ENCODE data around the gene RNF128. TPM values are rescaled to one million over a fixed set of nuclear protein-coding genes. Genes with fewer than 3 reads are reported as not detected.
"Not testable (repeated sequence)": the region's sequence is repeated elsewhere in the genome, so short reads cannot be mapped to it uniquely, and the experiment has no call there.

RNF128 gene
- polyA plus RNA-seq, 3 donors, result 9.1 to 12.7 (median 10.8) TPM

- no peak for DNase-seq (ENCODE audit: extremely low read depth in 1 of 11, low read depth in 9 of 11, low spot score in 4 of 11)
These were observed 5.1 kb downstream of the RNF128 start for GRCh38 chrX:106731590-106731989.

GRCh38 chrX:106734827-106735226 lies 8.3 kb downstream of the RNF128 start:
- no peak for DNase-seq (ENCODE audit: extremely low read depth in 1 of 11, low read depth in 9 of 11, low spot score in 4 of 11)

GRCh38 chrX:106740193-106740780 lies 13.8 kb downstream of the RNF128 start:
- DNase-seq (ENCODE audit: extremely low read depth in 1 of 11, low read depth in 9 of 11, low spot score in 4 of 11), result no peak

GRCh38 chrX:106742193-106742592 lies 15.7 kb downstream of the RNF128 start:
- no peak for DNase-seq (ENCODE audit: extremely low read depth in 1 of 11, low read depth in 9 of 11, low spot score in 4 of 11)

DNA sequence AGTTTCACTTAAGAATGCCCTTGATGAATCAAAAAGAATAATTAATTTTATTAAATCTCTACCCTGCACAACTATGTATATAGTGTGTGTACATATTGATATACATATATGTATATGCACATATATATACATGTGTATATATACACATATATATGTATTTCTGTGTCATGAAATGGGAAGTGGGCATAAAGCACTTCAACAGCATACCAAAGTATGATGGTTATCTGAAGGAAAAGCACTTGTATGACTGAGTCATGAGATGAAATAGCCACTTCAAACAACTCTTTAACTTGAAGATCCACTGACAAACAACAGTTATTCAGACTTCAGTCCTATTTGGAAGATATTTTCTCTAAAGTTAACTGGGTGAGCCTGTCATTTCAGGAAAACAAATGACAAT lies 16.3 kb downstream of the RNF128 start:
- no peak for DNase-seq (ENCODE audit: extremely low read depth in 1 of 11, low read depth in 9 of 11, low spot score in 4 of 11)

- DNase-seq (ENCODE audit: extremely low read depth in 1 of 11, low read depth in 9 of 11, low spot score in 4 of 11), result no peak
These were observed 21.9 kb downstream of the RNF128 start for GRCh38 chrX:106748377-106748776.

DNA sequence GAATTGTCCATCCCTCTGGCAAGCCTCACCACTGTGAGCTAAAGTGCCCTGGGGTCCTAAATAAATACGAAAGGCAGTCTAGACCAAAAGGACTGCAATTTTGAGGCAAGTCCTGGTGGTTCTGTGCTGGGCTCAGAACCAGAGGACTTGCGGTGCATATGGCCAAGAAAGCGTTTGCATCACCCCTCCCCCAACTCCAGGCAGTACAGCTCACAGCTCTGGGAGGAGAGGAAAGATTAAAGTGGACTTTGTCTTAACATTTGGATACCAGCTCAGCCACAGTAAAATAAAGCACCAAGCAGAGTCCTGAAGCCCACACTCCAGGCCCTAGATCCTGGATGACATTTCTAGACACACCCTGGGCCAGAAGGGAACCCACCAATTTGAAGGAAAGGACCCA lies 24.9 kb downstream of the RNF128 start:
- DNase-seq (ENCODE audit: extremely low read depth in 1 of 11, low read depth in 9 of 11, low spot score in 4 of 11), result no peak

- no peak for DNase-seq (ENCODE audit: extremely low read depth in 1 of 11, low read depth in 9 of 11, low spot score in 4 of 11)
These were observed 25.7 kb downstream of the RNF128 start for GRCh38 chrX:106752101-106752678.

GRCh38 chrX:106769288-106769687 lies 42.8 kb downstream of the RNF128 start:
- not testable (repeated sequence) for DNase-seq (ENCODE audit: extremely low read depth in 1 of 11, low read depth in 9 of 11, low spot score in 4 of 11)

DNA sequence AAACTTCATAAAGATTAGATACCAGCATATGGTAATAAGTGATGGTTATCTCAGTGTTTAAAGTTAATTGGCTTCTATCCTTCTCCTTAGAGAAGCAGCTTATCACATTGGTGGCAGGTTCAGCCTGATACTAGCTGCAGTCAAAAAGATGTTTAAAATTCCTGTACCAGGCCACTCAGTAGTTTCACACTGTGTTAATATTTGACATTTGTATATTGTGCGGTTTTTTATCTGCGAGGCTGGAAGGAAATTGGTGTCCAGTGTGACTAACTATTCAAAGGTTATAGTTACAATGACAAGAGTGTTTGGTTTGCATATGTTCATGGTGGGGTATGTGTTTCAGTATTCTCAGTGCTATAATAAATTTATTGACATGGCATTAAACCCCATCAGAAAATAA lies 48.5 kb downstream of the RNF128 start:
- DNase-seq (ENCODE audit: extremely low read depth in 1 of 11, low read depth in 9 of 11, low spot score in 4 of 11), result no peak

GRCh38 chrX:106780264-106780663 lies 53.8 kb downstream of the RNF128 start:
- no peak for DNase-seq (ENCODE audit: extremely low read depth in 1 of 11, low read depth in 9 of 11, low spot score in 4 of 11)

GRCh38 chrX:106780664-106781377 lies 54.3 kb downstream of the RNF128 start:
- DNase-seq (ENCODE audit: extremely low read depth in 1 of 11, low read depth in 9 of 11, low spot score in 4 of 11), result no peak

GRCh38 chrX:106783716-106784115 lies 57.2 kb downstream of the RNF128 start:
- no peak for DNase-seq (ENCODE audit: extremely low read depth in 1 of 11, low read depth in 9 of 11, low spot score in 4 of 11)

GRCh38 chrX:106791495-106791894 lies 65.0 kb downstream of the RNF128 start:
- DNase-seq (ENCODE audit: extremely low read depth in 1 of 11, low read depth in 9 of 11, low spot score in 4 of 11), result no peak

DNA sequence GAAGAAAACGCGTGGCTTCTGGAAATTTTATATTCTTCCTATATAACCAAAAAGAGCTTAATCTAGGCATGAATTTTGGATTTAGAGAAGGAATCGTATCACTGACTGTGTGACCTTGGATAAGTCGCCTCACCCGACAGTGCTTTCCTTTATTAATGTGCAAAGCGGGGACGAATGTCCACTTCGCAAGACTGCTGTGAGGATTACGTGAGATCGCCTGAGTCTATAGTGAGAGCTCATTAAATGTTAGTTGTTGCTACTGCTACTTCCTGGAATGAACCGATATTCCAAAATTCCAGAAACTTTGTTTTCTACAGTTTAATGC lies 75.5 kb downstream of the RNF128 start:
- DNase-seq (ENCODE audit: extremely low read depth in 1 of 11, low read depth in 9 of 11, low spot score in 4 of 11), result peak in 1 of 11 donors; percentile 1

DNA sequence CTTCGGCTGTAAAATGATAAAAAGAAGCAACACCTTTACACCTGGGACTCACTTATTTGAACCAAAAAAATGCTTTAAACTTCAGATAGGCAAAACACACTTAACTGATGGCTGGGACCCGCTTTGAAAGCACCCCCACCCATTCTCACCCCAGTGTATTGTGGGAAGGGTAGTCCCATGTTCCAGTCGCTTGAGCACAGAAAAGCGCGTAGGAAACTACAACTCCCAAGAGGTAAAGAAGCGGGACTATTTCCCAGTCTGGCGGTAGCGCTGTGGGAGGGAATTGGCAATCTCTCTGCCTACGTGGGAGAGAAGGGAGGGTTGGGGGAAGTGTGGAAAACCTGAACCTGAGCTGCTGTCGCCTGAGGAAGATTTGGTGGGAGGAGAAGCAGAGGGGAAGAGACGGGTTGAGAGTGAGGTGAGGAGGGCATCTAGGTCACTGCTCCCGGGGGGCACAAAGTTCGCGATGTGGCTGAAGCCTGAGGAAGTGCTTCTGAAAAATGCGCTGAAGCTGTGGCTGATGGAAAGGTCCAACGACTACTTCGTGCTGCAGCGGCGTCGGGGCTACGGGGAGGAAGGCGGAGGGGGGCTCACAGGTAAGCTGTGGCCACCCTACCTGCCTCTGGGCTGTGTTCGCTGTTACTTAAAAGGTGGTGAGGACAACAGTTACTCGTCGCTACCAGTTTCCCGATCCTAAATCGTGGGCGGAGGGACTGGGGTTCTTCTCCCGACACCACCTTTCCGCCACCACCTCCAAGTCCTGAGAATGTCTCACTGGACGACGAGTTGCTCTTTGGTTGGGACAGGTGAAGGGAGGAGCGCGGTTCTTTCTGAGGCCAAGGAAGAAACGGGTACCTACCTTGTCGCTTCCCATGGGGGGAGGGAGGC lies 76.1 kb downstream of the RNF128 start, which contains the start of gene TBC1D8B:
TBC1D8B (plus strand) TSS at position 286 of the 888 bp plus-strand sequence; CDS start at position 467, 181 bp downstream.
- peak; percentile 67 to 90 (median 74) for DNase-seq (ENCODE audit: extremely low read depth in 1 of 11, low read depth in 9 of 11, low spot score in 4 of 11)

DNA sequence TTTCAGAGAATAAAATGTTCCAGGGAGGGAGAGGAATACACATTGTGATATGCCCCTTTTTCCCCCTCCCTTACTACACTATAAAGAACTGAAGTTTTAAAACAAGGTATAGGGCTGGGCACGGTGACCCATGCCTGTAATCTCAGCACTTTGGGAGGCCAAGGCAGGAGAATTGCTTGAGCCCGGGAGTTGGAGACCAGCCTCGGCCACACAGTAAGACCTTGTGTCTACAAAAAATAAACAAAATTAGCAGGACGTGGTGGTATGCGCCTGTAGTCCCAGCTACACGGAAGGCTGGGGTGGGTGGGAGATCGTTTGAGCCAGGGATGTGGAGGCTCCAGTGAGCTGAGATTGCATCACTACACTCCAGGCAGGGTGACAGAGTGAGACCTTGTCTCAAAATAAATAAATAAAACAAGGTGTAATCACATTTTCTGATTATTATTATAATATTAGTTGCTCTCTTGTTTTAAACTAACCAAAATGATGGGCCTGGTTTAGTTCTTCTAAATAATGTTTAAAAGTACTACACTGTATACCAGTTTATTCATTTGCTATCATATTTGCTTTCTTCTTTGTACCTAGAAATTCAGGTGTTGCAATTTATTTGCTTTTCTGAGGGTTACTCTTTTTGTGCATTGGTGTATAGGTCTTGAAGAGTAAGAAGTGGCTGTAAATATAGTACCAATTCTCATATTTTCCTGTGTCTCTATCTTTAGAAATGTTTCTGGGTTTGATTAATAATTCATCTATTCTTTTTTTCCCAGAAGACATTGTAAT lies 84.8 kb downstream of the RNF128 start:
- DNase-seq (ENCODE audit: extremely low read depth in 1 of 11, low read depth in 9 of 11, low spot score in 4 of 11), result no peak

- DNase-seq (ENCODE audit: extremely low read depth in 1 of 11, low read depth in 9 of 11, low spot score in 4 of 11), result not testable (repeated sequence)
These were observed 86.4 kb downstream of the RNF128 start for GRCh38 chrX:106812930-106813329.

DNA sequence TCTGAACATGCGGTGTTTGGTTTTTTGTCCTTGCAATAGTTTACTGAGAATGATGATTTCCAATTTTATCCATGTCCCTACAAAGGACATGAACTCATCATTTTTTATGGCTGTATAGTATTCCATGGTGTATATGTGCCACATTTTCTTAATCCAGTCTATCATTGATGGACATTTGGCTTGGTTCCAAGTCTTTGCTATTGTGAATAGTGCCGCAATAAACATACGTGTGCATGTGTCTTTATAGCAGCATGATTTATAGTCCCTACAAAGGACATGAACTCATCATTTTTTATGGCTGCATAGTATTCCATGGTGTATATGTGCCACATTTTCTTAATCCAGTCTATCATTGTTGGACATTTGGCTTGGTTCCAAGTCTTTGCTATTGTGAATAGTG lies 87.6 kb downstream of the RNF128 start:
- DNase-seq (ENCODE audit: extremely low read depth in 1 of 11, low read depth in 9 of 11, low spot score in 4 of 11), result not testable (repeated sequence)
